AG04450 (cell line): Measurements from ENCODE around the gene DCLK1. TPM values are rescaled to one million over a fixed set of nuclear protein-coding genes. Genes with fewer than 3 reads are reported as not detected.

Experiments used
- CTCF ChIA-PET: fragments of 300-600, 350-600 bp; formaldehyde crosslinking; extraction: SDS; loops from one replicate; lab custom pipeline; 2022; ENCODE audit warnings: antibody characterized with exemption, inconsistent platforms; lab: Charles Lee
- POLR2A ChIA-PET: fragments of 350-600 bp; formaldehyde crosslinking; extraction: SDS; loops from one replicate; lab custom pipeline; 2021; ENCODE audit warnings: antibody characterized with exemption, inconsistent platforms; lab: Yijun Ruan, JAX
- DNase-seq: peaks from one replicate; pipeline ENCODE4 v3.0.0-alpha.2; 2011; ENCODE audit warnings: low read depth, low spot score
- H3K27ac ChIP-seq: one replicate; pipeline ENCODE4 v1.5.1; 2012; ENCODE audit warnings: low read depth, low read length, control low read depth
- H3K27me3 ChIP-seq: one replicate; pipeline ENCODE4 v1.6.0; 2012; ENCODE audit warnings: low read length; ENCODE audit not compliant: control insufficient read depth, insufficient read depth
- H3K4me3 ChIP-seq: 2 replicates; pipeline ENCODE4 v1.5.1; 2011; ENCODE audit warnings: mild to moderate bottlenecking, low read depth, low read length, control low read depth
- H3K9me3 ChIP-seq: 2 replicates; pipeline ENCODE4 v1.5.1; 2012; ENCODE audit warnings: low read length; ENCODE audit not compliant: control insufficient read depth, insufficient read depth
- polyA plus RNA-seq: library from polyadenylated mRNA; depleted of rRNA; stranded (reverse); fragments of >200 nt; gene quantifications from 2 replicates; pipeline ENCODE4 v1.2.3, GENCODE V29; 2011
- TF ChIP-seq, protein P1 (sequence below): IDR thresholded peaks from 2 replicates; pipeline ENCODE4 v1.5.1; 2011; ENCODE audit warnings: low read depth, low read length, control low read depth, inconsistent platforms

Gene DCLK1
- polyA plus RNA-seq, 1 experiment = not detected

DNA sequence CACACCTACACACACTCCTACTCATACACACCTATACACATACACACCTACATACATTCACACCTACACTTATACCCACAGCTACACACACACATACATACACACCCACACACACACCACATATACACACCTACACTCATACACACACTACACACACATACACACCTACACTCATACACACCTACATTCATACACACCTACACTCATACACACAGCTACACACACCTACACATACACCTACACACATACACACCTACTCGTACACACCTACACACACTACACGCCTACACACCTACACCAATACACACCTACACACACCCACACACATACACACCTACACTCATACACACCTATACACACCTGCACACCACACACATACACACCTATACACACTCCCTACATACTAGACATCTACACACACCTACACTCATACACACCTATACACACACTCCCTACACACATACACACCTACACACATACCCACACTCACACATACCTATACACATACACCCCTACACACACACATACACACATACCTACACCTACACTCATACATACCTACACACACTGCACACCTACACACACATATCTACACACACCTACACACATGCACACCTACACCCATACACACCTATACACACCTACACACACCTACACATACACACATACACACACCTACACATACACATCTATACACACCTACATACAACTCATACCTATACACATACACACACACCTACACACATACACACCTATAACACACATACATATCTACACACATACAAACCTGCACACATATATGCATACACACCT lies 369.5 kb downstream of the DCLK1 start:
- Histone ChIP-seq H3K9me3 (no peaks in the 10 kb centered on the region; the same call in 1 of the 2 replicates), H3K4me3 (no peak overlapping the region), H3K27me3 (peaks cover 6% of the 10 kb centered on the region), H3K27ac (no peak overlapping the region)
- CTCF ChIA-PET = no interaction called here
- POLR2A ChIA-PET = no interaction called here
- TF ChIP-seq, protein P1, sequence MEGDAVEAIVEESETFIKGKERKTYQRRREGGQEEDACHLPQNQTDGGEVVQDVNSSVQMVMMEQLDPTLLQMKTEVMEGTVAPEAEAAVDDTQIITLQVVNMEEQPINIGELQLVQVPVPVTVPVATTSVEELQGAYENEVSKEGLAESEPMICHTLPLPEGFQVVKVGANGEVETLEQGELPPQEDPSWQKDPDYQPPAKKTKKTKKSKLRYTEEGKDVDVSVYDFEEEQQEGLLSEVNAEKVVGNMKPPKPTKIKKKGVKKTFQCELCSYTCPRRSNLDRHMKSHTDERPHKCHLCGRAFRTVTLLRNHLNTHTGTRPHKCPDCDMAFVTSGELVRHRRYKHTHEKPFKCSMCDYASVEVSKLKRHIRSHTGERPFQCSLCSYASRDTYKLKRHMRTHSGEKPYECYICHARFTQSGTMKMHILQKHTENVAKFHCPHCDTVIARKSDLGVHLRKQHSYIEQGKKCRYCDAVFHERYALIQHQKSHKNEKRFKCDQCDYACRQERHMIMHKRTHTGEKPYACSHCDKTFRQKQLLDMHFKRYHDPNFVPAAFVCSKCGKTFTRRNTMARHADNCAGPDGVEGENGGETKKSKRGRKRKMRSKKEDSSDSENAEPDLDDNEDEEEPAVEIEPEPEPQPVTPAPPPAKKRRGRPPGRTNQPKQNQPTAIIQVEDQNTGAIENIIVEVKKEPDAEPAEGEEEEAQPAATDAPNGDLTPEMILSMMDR = no peak
- DNase-seq = no peak

DNA sequence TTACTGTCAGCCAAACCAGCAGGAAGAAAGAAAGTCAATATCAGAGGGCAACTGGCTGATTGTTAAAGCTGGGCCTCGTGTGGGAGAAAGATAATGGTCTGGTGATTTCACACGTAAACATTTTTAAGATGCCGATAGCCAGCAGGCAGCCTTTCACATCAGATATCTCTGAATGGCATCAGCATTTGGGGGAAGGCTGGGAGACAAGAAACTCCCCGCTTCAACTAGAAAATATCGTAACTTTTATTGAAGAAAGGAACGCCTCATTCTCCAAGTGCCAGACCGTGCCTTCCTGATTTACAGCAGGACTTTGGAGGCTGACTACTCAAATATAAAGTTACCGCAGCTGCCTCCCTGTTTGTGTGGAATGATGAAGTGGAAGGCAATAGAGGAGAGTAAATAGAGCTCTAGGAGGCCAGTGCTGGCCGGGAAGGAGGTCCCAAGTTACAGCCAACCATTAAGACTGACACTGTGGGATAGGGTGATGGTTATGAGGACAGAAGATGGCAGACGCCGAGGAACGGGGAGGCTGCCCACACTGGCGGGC lies 370.4 kb downstream of the DCLK1 start:
- Histone ChIP-seq H3K27ac (no peak overlapping the region), H3K27me3 (peaks cover 6% of the 10 kb centered on the region), H3K4me3 (no peak overlapping the region), H3K9me3 (no peaks in the 10 kb centered on the region; the same call in 1 of the 2 replicates)
- TF ChIP-seq, protein P1 = no peak
- no peak for DNase-seq
- CTCF ChIA-PET = no interaction called here
- POLR2A ChIA-PET = no interaction called here

DNA sequence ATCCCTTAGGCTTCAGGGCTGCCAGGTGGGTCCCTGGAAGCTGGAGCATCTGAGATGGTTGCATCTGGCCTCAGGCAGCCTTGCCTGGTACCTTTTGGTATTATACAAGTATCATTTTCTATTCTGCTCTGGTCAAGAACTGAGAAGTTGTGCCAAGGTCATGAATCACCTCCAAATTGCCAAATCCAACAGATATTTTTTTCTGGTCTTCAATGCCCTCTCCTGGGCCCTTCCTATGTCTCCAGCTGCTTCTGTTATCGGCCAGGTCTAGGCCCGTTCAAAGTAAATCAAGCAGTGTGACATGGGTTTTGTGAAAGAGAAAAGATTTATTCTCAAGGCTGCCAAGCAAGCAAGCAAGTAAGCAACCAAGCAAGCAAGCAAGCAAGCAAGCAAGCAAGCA lies 383.6 kb downstream of the DCLK1 start:
- no peaks in the 10 kb centered on the region for H3K9me3 ChIP-seq
- no peak overlapping the region for H3K4me3 ChIP-seq
- no peak overlapping the region for H3K27ac ChIP-seq
- no peak for DNase-seq
- H3K27me3 ChIP-seq = no peaks in the 10 kb centered on the region
- CTCF ChIA-PET = interaction anchor here (1.3 kb wide), 1 partner anchor 42 kb away, joined by 6 read pairs; no protein-coding TSS in a partner anchor
- TF ChIP-seq, protein P1 = no peak
- POLR2A ChIA-PET = no interaction called here

GRCh38 chr13:35744566-35745178 lies 386.5 kb downstream of the DCLK1 start:
- ChIA-PET CTCF (interaction anchor here (0.6 to 1.0 kb wide), 2 partner anchors 113 to 171 kb away, joined by 3 to 4 read pairs; no protein-coding TSS in a partner anchor), POLR2A (no interaction called here)
- TF ChIP-seq, protein P1 = no peak
- no peak for DNase-seq
- Histone ChIP-seq H3K27ac (no peak overlapping the region), H3K27me3 (no peaks in the 10 kb centered on the region), H3K9me3 (no peaks in the 10 kb centered on the region), H3K4me3 (no peak overlapping the region)
